RWPE1 (cell line): ENCODE measurements around the gene SIM1.

Source experiments
- CTCF ChIA-PET: fragments of 350-600 bp; sonication (Branson Sonifier 250); formaldehyde crosslinking; extraction: SDS; loops from one replicate; lab custom pipeline; 2021; lab: Yijun Ruan, JAX
- POLR2A ChIA-PET: fragments of 400-600 bp; formaldehyde crosslinking; extraction: SDS; loops from one replicate; lab custom pipeline; 2020; ENCODE audit warnings: antibody characterized with exemption; ENCODE audit not compliant: low non-redundant PET; lab: Yijun Ruan, JAX
- DNase-seq: peaks from one replicate; pipeline ENCODE4 v3.0.0; 2012; ENCODE audit warnings: low spot score
- H3K27ac ChIP-seq: fragments of 450-650 bp; 2 replicates; pipeline ENCODE4 v1.5.1; 2017
- CTCF ChIP-seq: fragments of 450-650 bp; conservative IDR thresholded peaks from 2 replicates; pipeline ENCODE4 v1.5.1; 2017; ENCODE audit warnings: low read depth, mild to moderate bottlenecking

The SIM1 gene

GRCh38 chr6:100336876-100337275, 127.8 kb downstream of the SIM1 start:
- TF ChIP-seq CTCF = no peak
- no peak for DNase-seq
- H3K27ac ChIP-seq = no peak overlapping the region
- CTCF ChIA-PET = no interaction called here
- POLR2A ChIA-PET = no interaction called here

GRCh38 chr6:100335991-100336390, 128.7 kb downstream of the SIM1 start:
- no peak for TF ChIP-seq CTCF
- CTCF ChIA-PET = no interaction called here
- no peak overlapping the region for H3K27ac ChIP-seq
- POLR2A ChIA-PET = no interaction called here
- DNase-seq = no peak
